HL-60 (cell line): Measurements from ENCODE around the gene TSPOAP1.
A peak's percentile ranks its signal among the peaks of the same experiment; 100 is the strongest.

Experiments used
- DNase-seq, 2 experiments: peaks; one replicate each; pipeline ENCODE4 v3.0.0-alpha.2; 2010 to 2020; ENCODE audit warnings: low read depth in 1 of 2, low spot score in 1 of 2
- H3K27ac ChIP-seq: fragments of 250-450 bp; sonication (Bioruptor Pico); replicated peaks from 2 replicates; pipeline ENCODE4 v1.5.1; 2020; ENCODE audit warnings: mild to moderate bottlenecking, moderate library complexity
- H3K27me3 ChIP-seq: fragments of 250-450 bp; sonication (Bioruptor Pico); 2 replicates; pipeline ENCODE4 v1.5.1; 2021; ENCODE audit warnings: mild to moderate bottlenecking, moderate library complexity; ENCODE audit not compliant: insufficient read depth, poor library complexity, severe bottlenecking
- H3K4me3 ChIP-seq: replicated peaks from 2 replicates; pipeline ENCODE4 v1.5.1; 2011; ENCODE audit warnings: mild to moderate bottlenecking, control low read depth, low read length; ENCODE audit not compliant: insufficient read depth
- CTCF ChIP-seq: IDR thresholded peaks from one replicate; pipeline ENCODE4 v1.5.1; 2011; ENCODE audit warnings: low read length, control low read depth, inconsistent platforms; ENCODE audit not compliant: insufficient read depth
- GABPA ChIP-seq: IDR thresholded peaks from 2 replicates; pipeline ENCODE4 v1.6.1; 2012; ENCODE audit warnings: low read depth
- POLR2AphosphoS5 ChIP-seq: IDR thresholded peaks from 2 replicates; pipeline ENCODE4 v1.6.1; 2012; ENCODE audit warnings: low read depth
- SPI1 ChIP-seq: IDR thresholded peaks from 2 replicates; pipeline ENCODE4 v1.6.1; 2012; ENCODE audit warnings: low read depth, mild to moderate bottlenecking, borderline replicate concordance
- TF ChIP-seq, protein P1 (sequence below): IDR thresholded peaks from 2 replicates; pipeline ENCODE4 v1.6.1; 2012; ENCODE audit warnings: low read depth; ENCODE audit not compliant: insufficient replicate concordance

Gene TSPOAP1

DNA sequence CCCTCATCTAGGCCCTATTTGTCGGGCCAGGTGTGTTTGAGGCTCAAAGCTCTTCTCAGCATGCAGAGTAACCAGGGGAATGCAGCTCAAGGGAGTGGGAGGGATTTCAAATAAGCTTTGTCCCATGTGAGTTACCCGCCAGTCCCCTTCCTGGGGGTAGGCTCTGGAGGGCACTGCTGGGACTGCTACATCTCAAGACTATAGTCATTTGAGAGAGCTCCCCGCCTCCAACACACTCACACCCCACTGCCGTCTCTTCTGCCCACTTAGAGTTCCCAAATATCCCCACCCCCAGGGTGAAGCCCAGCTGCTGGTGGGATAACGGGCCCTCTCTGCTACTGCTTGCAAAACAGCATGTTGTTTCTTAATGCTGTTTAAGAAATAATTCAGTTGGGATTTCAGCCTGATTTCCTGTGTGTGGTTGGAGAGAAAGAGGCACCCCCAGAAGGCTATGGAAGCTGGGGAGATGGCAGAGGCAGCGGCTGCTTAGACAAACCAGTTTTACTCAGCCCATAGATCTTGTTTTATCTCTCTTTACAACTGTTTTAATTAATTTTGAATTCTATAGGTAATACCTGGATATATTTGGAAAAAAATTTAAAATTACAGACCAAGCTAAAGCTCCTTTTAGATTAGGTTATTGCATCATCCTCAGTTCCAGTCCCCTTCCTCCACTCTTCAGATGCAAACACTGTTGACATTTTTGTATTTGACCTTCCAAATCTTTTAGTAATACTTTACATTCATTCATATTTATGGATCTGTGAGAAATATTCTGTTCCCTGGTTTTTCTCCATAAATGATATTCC is 43.8 kb downstream of the TSPOAP1 start:
- H3K27ac ChIP-seq = peak overlapping the region; percentile 99
- peak; percentile 53; the same call in 1 of the 2 replicates for TF ChIP-seq SPI1
- TF ChIP-seq, protein P1, sequence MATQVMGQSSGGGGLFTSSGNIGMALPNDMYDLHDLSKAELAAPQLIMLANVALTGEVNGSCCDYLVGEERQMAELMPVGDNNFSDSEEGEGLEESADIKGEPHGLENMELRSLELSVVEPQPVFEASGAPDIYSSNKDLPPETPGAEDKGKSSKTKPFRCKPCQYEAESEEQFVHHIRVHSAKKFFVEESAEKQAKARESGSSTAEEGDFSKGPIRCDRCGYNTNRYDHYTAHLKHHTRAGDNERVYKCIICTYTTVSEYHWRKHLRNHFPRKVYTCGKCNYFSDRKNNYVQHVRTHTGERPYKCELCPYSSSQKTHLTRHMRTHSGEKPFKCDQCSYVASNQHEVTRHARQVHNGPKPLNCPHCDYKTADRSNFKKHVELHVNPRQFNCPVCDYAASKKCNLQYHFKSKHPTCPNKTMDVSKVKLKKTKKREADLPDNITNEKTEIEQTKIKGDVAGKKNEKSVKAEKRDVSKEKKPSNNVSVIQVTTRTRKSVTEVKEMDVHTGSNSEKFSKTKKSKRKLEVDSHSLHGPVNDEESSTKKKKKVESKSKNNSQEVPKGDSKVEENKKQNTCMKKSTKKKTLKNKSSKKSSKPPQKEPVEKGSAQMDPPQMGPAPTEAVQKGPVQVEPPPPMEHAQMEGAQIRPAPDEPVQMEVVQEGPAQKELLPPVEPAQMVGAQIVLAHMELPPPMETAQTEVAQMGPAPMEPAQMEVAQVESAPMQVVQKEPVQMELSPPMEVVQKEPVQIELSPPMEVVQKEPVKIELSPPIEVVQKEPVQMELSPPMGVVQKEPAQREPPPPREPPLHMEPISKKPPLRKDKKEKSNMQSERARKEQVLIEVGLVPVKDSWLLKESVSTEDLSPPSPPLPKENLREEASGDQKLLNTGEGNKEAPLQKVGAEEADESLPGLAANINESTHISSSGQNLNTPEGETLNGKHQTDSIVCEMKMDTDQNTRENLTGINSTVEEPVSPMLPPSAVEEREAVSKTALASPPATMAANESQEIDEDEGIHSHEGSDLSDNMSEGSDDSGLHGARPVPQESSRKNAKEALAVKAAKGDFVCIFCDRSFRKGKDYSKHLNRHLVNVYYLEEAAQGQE = peak; percentile 74
- TF ChIP-seq GABPA = peak; percentile 31; the same call in 1 of the 2 replicates
- TF ChIP-seq CTCF = no peak
- peak; percentile 97 for TF ChIP-seq POLR2AphosphoS5
- H3K4me3 ChIP-seq = peak overlapping the region; percentile 3
- DNase-seq = peak in 1 of 2 experiments; percentile 99
- no peaks in the 10 kb centered on the region for H3K27me3 ChIP-seq

GRCh38 chr17:58283674-58284612 is 44.7 kb downstream of the TSPOAP1 start:
- Histone ChIP-seq H3K27ac (peak overlapping the region; percentile 99), H3K27me3 (no peaks in the 10 kb centered on the region), H3K4me3 (peak overlapping the region; percentile 3)
- TF ChIP-seq POLR2AphosphoS5 (peak; percentile 56; the same call in 1 of the 2 replicates), CTCF (no peak), SPI1 (peak; percentile 74), GABPA (no peak; the same call in 1 of the 2 replicates)
- DNase-seq = peak in 1 of 2 experiments; percentile 75

GRCh38 chr17:58282442-58282841 is 46.2 kb downstream of the TSPOAP1 start:
- H3K27me3 ChIP-seq = no peaks in the 10 kb centered on the region
- H3K4me3 ChIP-seq = no peak overlapping the region
- peak in 1 of 2 experiments; percentile 41 for DNase-seq
- H3K27ac ChIP-seq = peak overlapping the region; percentile 99
- no peak for TF ChIP-seq GABPA
- TF ChIP-seq, protein P1 = no peak
- TF ChIP-seq CTCF = no peak
- TF ChIP-seq POLR2AphosphoS5 = no peak
- TF ChIP-seq SPI1 = no peak
